ENCODE data around the gene PRKCI.

DNA sequence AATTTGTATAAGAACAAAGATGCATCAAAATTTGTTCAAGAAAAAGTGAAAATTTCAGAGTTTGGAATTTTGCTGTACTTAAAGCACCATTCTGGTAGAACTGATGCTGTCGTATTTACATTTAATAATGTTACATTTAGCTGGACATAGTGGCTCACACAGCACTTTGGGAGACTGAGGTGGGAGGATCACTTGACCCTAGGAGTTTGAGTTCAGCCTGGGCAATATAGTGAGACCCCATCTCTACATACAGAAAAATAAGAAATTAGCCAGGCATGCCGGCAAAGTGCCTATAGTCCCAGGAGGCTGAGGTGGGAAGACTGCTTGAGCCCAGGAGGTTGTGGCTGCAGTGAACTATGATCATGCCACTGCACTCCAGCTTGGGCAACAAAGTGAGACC, 83.8 kb downstream of the PRKCI start:
- no peak for TF ChIP-seq ZNF274 (IDR thresholded peaks at IDR 0.05; ENCODE audit: low read depth, low read length)
- TF ChIP-seq SUZ12 (IDR thresholded peaks at IDR 0.05; ENCODE audit: extremely low read depth, insufficient read depth, insufficient read length) = no peak

All from NT2/D1 (cell line).